C4-2B (cell line): Measurements from ENCODE around the gene TES.
A peak's percentile ranks its signal among the peaks of the same experiment; 100 is the strongest.

ENCODE experiments used
- H3K27ac ChIP-seq: fragments of 450-650 bp; 2 replicates; pipeline ENCODE4 v1.5.1; 2017
- ZFX ChIP-seq: fragments of 450-650 bp; IDR thresholded peaks from 2 replicates; pipeline ENCODE4 v1.6.1; 2017
- TF ChIP-seq, protein P1 (sequence below): fragments of 450-650 bp; conservative IDR thresholded peaks from 2 replicates; pipeline ENCODE4 v1.5.1; 2017; ENCODE audit warnings: mild to moderate bottlenecking

The TES gene

DNA sequence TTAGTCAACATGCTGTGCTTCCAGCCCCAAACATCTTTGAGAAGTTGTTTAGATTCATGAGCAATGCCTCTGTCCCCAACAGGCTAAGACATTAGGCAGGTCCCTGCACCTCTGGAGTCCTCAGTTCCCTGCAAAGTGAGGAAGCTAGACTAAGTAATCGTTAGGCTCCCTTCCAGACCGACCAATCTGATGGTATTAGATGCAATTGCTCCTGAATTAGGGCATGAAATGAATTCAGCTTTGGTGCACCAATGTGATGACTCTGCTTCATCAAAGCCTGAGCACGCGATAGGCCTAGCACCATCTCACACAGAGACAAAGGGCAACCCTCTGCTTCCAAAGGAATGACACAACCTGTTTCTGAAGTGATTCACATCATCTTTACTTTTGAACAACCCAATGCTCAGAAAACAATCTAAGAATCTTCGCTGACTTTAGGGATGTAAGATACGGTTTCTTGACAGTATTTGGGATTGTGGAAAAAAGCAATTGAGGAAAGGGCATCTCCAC lies 723 bp upstream of the TES start:
- TF ChIP-seq, protein P1, sequence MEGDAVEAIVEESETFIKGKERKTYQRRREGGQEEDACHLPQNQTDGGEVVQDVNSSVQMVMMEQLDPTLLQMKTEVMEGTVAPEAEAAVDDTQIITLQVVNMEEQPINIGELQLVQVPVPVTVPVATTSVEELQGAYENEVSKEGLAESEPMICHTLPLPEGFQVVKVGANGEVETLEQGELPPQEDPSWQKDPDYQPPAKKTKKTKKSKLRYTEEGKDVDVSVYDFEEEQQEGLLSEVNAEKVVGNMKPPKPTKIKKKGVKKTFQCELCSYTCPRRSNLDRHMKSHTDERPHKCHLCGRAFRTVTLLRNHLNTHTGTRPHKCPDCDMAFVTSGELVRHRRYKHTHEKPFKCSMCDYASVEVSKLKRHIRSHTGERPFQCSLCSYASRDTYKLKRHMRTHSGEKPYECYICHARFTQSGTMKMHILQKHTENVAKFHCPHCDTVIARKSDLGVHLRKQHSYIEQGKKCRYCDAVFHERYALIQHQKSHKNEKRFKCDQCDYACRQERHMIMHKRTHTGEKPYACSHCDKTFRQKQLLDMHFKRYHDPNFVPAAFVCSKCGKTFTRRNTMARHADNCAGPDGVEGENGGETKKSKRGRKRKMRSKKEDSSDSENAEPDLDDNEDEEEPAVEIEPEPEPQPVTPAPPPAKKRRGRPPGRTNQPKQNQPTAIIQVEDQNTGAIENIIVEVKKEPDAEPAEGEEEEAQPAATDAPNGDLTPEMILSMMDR, result no peak
- TF ChIP-seq ZFX, result no peak
- H3K27ac ChIP-seq, result no peak overlapping the region

DNA sequence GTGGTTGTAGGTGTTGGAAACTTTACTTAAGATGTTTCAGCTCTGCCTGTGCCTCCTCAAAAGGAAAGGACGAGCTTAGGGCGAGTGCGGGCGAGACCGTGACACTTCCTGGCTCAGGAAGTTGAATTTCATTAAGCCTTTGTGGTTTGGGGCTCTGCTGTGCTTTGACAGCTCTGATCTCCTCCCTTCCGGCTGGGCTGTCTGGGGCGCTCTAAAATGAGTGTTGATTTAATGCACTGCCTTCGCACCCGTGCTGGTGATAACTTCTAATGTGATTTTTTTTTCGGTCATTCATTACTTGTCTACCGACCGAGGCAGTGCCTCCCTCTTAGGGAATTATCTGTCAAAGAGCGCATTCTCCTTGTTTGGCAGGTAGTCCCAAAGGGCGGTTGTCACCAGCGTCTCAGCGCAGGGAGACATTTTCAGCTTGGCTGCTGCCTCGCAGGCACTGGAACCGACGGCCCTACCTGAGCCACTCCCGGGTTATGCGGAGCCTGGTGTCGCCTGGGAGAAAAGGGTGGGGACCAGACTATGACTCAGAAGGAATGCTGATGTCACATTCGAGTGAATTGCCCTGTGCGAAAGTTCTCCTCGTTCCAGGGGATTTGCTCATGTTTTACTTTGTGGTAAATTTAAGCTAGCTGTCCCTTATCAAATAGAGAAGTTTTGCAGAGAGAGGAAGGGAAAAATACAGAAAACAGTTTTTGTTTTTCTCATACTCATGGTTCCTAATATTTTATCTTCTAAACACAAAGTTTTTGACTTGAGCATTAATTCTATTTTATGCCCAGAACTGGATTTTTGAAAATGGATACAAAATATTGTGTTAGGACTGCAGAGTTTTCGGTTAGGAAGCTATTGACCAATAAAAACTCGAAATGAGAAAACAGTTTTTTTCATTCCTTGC lies 920 bp downstream of the TES start:
- peak overlapping the region; percentile 84 for H3K27ac ChIP-seq
- no peak for TF ChIP-seq ZFX
- TF ChIP-seq, protein P1, result no peak

DNA sequence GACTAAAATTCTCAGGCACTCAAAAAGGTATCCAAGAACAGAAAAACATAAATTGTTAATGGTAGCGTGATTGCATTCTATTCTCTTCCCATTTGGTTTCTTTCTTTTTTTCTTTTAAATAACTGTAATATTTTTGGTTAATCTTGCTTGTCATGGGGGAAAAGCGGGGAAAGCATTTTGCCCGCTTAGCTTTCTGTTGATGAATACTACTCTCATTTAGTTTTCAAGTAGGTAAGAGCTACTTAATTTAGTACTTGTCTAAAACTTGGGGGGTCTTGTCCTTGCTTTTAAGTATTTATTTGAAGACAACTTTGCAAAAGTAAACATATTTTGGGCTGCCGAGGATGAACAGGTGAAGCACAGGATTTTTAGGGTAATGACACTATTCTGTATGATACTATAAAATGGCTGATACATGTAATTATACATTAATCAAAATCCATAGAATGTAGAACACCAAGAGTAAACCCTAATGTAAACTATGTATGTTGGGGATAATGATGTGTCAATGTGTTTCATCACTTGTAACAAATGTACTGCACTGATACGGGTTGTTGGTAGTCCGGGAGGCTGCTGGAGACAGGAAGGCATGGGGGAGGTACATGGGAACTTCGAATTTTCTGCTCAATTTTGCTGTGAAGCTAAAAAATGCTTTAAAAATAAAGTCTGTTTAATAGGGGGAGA lies 1.7 kb downstream of the TES start:
- TF ChIP-seq, protein P1, result no peak
- no peak overlapping the region for H3K27ac ChIP-seq

DNA sequence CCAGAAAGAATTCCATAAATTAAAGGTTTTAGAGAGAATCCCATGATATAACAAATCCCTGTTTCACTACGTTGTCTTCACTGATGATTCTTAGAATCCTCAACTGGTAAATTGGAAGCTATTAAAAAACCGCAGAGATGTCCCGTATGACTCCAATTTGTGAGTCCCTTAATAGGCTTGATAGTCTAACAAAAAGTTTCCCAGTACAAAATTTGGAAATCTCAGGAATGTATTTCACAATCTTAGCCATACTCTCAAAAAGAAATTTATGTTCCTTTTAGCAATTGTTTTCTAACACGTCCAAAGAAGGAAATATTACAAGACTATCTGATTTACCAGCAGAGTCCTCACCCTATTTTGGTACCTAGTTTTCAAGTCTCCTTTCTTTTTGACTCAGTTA lies 2.5 kb downstream of the TES start:
- no peak for TF ChIP-seq ZFX
- TF ChIP-seq, protein P1, result no peak
- H3K27ac ChIP-seq, result no peak overlapping the region

DNA sequence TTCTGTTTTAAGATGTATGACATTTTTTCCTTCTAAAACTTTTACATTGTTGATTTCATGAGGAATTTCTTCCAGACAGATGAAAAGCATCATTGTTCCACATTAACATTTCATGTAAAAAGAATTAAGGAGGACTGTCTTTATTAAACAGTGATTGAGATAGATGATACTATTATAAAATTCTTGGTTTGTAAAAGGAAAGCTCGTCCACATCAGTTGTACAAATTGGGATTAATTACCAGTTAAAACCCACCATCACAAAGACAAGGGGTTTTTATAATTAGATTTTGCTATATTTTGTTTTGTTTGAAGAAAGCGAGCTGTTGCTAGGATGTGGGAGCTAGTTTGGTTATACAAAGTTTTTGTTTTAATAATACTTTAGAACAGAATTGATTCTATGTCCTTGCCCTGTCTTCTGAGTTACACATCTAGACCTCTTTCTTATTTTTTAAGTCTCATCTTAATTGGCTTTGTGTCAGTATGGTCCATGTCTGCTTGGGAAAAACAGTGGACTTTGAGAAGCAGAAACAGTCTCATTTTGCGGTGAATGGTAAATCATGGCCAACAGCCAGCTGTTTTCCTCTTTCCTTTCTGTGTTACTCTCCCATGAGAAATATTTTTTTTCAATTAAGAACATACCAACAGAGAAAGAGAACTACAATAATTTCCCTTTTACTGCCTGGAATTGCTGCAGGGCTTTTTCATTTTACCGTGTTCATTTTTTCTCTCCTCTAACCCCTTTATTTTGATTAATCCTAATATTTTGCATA lies 3.2 kb downstream of the TES start:
- TF ChIP-seq ZFX, result no peak
- TF ChIP-seq, protein P1, result no peak
- no peak overlapping the region for H3K27ac ChIP-seq

DNA sequence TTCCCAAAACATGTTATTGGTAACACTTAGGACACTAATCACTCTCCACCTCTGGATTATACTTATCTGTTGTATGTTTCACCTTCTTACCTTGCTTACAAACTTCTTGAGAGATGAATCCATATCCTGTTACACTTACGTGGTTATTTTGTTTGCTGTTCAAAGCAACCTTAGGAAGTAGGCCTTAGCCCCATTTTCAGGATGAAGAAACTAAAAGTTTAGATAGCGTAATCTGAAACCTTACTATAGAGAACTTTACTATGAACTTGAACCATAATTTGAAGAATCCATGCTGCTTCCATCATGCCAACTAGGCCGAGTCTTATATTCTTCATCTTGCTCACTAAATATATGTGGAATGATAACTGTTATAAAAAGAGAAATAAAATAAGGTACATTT lies 4.6 kb downstream of the TES start:
- no peak for TF ChIP-seq ZFX
- TF ChIP-seq, protein P1, result no peak
- H3K27ac ChIP-seq, result no peak overlapping the region
